ENCODE measurements around the gene NTRK3.
"Not testable (repeated sequence)": the region's sequence is repeated elsewhere in the genome, so short reads cannot be mapped to it uniquely, and the experiment has no call there.

NTRK3 gene

DNA sequence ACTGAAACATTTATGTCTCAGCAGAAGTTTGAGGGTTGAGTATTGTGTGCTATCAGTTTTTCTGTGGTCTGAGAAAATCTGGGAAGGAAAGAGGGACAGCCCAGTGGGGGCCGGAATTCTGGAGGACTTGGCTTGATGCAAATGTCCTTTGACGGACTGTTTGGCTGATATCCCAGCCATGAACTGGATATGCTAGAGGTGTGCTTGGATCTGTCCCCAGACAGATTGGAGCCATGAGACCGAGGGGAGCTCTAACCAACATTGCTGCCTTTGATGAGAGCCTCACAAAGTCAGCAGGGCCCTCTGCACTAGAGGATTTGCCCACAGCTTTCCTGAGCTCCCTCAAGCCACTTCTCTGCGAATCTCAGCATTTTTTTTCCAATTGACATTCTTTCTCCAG, 405.6 kb downstream of the NTRK3 start:
- WGBS, 2 experiments, result 72 to 76% methylated on average over 4 of the region's 4 CpGs
- Histone ChIP-seq H3K9me3 (ENCODE audit: control insufficient read depth, low read length) (no peaks in the 10 kb centered on the region), H3K36me3 (ENCODE audit: control insufficient read depth, insufficient read depth, low read length) (no peaks in the 10 kb centered on the region), H3K27me3 (ENCODE audit: control insufficient read depth, insufficient read depth, low read length, poor library complexity, severe bottlenecking) (no peaks in the 10 kb centered on the region), H3K4me1 (ENCODE audit: control insufficient read depth, insufficient read depth, low read length) (no peaks in the 10 kb centered on the region), H3K27ac (ENCODE audit: insufficient read depth, low read depth, low read length, poor library complexity, severe bottlenecking) (no peak overlapping the region), H3K4me3 (ENCODE audit: insufficient read depth, low read depth, low read length) (no peak overlapping the region)

DNA sequence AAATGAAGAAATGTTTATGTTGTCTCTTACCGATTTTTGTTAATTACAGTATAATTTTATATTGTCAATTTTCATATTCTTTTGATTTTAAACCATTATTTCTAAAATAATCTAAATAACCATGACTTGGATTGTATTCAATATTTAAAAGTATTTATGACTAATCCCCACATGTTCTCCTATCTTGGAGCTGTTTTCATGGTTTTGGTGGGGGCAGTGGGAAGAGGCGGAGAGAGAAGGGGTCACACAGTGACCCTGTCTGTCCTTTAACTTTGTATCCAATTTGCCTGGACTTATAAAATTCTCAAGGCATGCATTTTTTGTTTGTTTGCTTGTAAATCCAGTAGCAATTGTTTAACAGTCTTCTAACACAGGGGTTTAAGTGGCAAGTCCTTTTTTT, 407.4 kb downstream of the NTRK3 start:
- no peaks in the 10 kb centered on the region for H3K27me3 ChIP-seq (ENCODE audit: control insufficient read depth, insufficient read depth, low read length, poor library complexity, severe bottlenecking)
- H3K36me3 ChIP-seq (ENCODE audit: control insufficient read depth, insufficient read depth, low read length), result no peaks in the 10 kb centered on the region
- H3K27ac ChIP-seq (ENCODE audit: insufficient read depth, low read depth, low read length, poor library complexity, severe bottlenecking), result no peak overlapping the region
- no peaks in the 10 kb centered on the region for H3K4me1 ChIP-seq (ENCODE audit: control insufficient read depth, insufficient read depth, low read length)
- no peak overlapping the region for H3K4me3 ChIP-seq (ENCODE audit: insufficient read depth, low read depth, low read length)
- no peaks in the 10 kb centered on the region for H3K9me3 ChIP-seq (ENCODE audit: control insufficient read depth, low read length)
- WGBS, 2 experiments, result 100% methylated on average over 1 of the region's 2 CpGs

DNA sequence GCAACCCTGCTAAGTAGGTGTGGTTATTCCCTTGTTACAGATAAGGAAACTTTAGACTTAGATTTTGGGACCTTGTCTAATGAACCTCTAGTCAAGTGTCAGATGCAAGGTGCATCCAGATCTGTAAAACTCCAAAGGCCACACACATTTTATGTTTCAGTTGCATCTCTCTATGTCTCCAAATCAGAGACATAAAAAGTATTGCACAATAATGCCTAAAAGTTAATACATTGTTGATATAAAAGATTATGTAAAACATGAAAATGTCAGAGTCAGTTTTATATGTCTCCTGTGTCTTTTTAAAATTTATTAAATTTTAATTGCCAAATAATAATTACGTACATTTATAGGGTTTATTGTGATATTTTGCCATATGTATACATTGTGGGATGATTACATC, 408.5 kb downstream of the NTRK3 start:
- WGBS, 2 experiments, result no CpG with 5 or more reads among the region's 1 CpG
- Histone ChIP-seq H3K36me3 (ENCODE audit: control insufficient read depth, insufficient read depth, low read length) (no peaks in the 10 kb centered on the region), H3K9me3 (ENCODE audit: control insufficient read depth, low read length) (no peaks in the 10 kb centered on the region), H3K27me3 (ENCODE audit: control insufficient read depth, insufficient read depth, low read length, poor library complexity, severe bottlenecking) (no peaks in the 10 kb centered on the region), H3K4me1 (ENCODE audit: control insufficient read depth, insufficient read depth, low read length) (no peaks in the 10 kb centered on the region), H3K27ac (ENCODE audit: insufficient read depth, low read depth, low read length, poor library complexity, severe bottlenecking) (no peak overlapping the region), H3K4me3 (ENCODE audit: insufficient read depth, low read depth, low read length) (no peak overlapping the region)

DNA sequence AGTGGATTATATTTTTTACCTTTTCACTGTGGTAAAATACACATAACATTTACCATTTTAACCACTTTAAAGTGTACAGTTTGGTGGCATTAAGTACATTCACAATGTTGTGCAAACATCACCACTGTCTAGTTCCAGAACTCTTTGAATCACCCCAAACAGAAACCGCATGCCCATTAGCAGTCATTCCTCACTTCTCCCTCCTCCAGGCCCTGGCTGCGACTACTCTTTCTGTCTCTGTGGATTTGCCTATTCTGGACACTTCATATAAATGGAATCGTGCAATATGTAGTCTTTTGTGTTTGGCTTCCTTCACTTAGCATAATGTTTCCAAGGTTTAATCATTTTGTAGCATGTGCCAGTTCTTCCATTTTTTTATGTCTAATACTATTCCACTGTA, 409.8 kb downstream of the NTRK3 start:
- H3K9me3 ChIP-seq (ENCODE audit: control insufficient read depth, low read length), result no peaks in the 10 kb centered on the region
- H3K36me3 ChIP-seq (ENCODE audit: control insufficient read depth, insufficient read depth, low read length), result no peaks in the 10 kb centered on the region
- H3K4me3 ChIP-seq (ENCODE audit: insufficient read depth, low read depth, low read length), result no peak overlapping the region
- H3K27ac ChIP-seq (ENCODE audit: insufficient read depth, low read depth, low read length, poor library complexity, severe bottlenecking), result no peak overlapping the region
- WGBS, 2 experiments, result 92 to 93% methylated on average over 2 to 3 of the region's 3 CpGs
- H3K27me3 ChIP-seq (ENCODE audit: control insufficient read depth, insufficient read depth, low read length, poor library complexity, severe bottlenecking), result no peaks in the 10 kb centered on the region
- no peaks in the 10 kb centered on the region for H3K4me1 ChIP-seq (ENCODE audit: control insufficient read depth, insufficient read depth, low read length)

- no peaks in the 10 kb centered on the region for H3K27me3 ChIP-seq (ENCODE audit: control insufficient read depth, insufficient read depth, low read length, poor library complexity, severe bottlenecking)
- H3K9me3 ChIP-seq (ENCODE audit: control insufficient read depth, low read length), result no peaks in the 10 kb centered on the region
- WGBS, 2 experiments, result 92 to 95% methylated on average over 3 of the region's 3 CpGs
- H3K4me1 ChIP-seq (ENCODE audit: control insufficient read depth, insufficient read depth, low read length), result no peaks in the 10 kb centered on the region
- no peaks in the 10 kb centered on the region for H3K36me3 ChIP-seq (ENCODE audit: control insufficient read depth, insufficient read depth, low read length)
- H3K4me3 ChIP-seq (ENCODE audit: insufficient read depth, low read depth, low read length), result no peak overlapping the region
- H3K27ac ChIP-seq (ENCODE audit: insufficient read depth, low read depth, low read length, poor library complexity, severe bottlenecking), result no peak overlapping the region
Observed at GRCh38 chr15:87843312-87843711, 413.2 kb downstream of the NTRK3 start.

DNA sequence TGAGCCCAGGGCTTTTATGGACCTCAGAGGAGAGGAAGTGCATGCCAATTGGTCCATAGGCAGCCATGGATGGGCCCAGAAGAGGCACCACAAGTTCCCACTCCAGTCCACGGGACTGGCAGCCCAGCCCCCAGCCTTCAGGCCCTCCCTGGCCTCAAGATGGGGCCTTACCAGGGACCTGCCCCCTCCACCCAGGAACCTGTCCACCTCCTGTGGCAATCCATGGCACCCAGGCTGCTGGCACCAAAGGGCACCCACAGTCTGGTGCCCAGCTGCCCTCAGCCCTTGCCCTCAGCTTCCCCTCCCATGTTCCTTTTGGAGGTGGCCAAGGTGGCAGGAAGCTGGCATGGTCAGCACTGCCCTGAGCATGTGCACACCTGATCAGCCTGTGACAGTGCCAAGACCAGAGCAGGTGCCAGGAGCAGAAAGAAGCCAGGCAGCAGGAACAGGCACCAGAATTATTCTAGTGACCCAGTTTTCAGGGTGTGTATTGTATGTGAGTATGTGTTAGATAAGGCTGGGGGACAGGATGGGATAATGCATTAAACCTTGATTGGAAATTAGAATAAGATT, 415.0 kb downstream of the NTRK3 start:
- H3K27ac ChIP-seq (ENCODE audit: insufficient read depth, low read depth, low read length, poor library complexity, severe bottlenecking), result no peak overlapping the region
- H3K4me3 ChIP-seq (ENCODE audit: insufficient read depth, low read depth, low read length), result no peak overlapping the region
- H3K4me1 ChIP-seq (ENCODE audit: control insufficient read depth, insufficient read depth, low read length), result no peaks in the 10 kb centered on the region
- 77 to 79% methylated on average over 1 of the region's 1 CpG for WGBS, 2 experiments
- no peaks in the 10 kb centered on the region for H3K36me3 ChIP-seq (ENCODE audit: control insufficient read depth, insufficient read depth, low read length)
- H3K9me3 ChIP-seq (ENCODE audit: control insufficient read depth, low read length), result no peaks in the 10 kb centered on the region
- no peaks in the 10 kb centered on the region for H3K27me3 ChIP-seq (ENCODE audit: control insufficient read depth, insufficient read depth, low read length, poor library complexity, severe bottlenecking)

- H3K4me1 ChIP-seq (ENCODE audit: control insufficient read depth, insufficient read depth, low read length); H3K4me3 ChIP-seq (ENCODE audit: insufficient read depth, low read depth, low read length); H3K27ac ChIP-seq (ENCODE audit: insufficient read depth, low read depth, low read length, poor library complexity, severe bottlenecking); H3K9me3 ChIP-seq (ENCODE audit: control insufficient read depth, low read length); H3K27me3 ChIP-seq (ENCODE audit: control insufficient read depth, insufficient read depth, low read length, poor library complexity, severe bottlenecking); H3K36me3 ChIP-seq (ENCODE audit: control insufficient read depth, insufficient read depth, low read length): not testable (repeated sequence)
- whole genome bisulfite sequencing, 2 experiments, result 88 to 95% methylated on average over 1 to 2 of the region's 2 CpGs
Observed at GRCh38 chr15:87835830-87836229, 420.7 kb downstream of the NTRK3 start.

DNA sequence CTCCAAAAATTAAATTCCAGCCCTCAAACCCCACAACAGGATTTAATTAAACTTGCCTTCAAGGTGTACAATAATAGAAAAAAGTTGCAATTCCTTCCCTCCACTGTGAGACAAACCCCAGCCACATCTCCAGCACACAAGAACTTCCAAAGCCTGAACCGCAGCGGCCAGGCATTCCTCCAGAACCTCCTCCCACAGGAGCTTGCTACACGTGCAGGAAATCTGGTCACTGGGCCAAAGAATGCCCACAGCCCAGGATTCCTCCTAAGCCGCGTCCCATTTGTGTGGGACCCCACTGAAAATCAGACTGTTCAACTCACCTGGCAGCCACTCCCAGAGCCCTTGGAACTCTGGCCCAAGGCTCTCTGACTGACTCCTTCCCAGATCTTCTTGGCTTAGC, 423.2 kb downstream of the NTRK3 start:
- WGBS, 2 experiments, result 88 to 90% methylated on average over 5 of the region's 5 CpGs
- not testable (repeated sequence) for H3K36me3 ChIP-seq (ENCODE audit: control insufficient read depth, insufficient read depth, low read length); H3K4me3 ChIP-seq (ENCODE audit: insufficient read depth, low read depth, low read length)

DNA sequence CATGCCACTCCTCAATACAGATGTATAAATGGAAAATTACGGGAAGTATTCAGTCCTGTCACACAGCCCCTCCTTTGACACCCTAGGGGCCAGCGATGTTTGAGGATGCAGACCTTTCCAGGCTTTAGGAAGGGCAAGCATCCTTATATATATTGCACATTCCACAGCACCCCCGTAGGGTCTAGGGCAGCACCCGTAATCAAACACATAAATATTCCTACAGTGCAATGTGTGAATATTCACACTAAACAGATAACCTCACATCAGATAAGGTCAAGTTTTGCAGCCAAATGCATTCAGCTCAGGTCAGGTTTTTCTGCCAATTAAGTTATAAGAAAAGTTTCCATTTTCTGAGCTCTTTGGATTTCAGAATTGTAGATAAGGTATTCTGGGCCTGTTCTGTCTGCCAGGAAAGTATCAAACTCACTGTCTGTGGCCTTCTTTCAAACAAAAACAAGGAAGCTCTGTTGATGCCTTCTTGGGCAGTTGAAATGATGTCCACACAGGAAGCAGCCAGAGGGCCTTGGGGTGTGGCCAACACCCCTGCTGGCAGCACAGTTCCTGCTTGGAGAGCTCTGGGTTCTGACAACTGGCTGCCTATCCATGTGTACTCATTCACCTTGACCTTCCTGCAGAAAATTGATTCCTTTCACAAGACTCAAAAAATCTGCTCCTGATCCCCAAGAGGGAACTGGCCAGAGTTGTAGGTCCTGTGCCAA, 427.0 kb downstream of the NTRK3 start:
- 93 to 94% methylated on average over 4 of the region's 4 CpGs for WGBS, 2 experiments
- H3K27ac ChIP-seq (ENCODE audit: insufficient read depth, low read depth, low read length, poor library complexity, severe bottlenecking), result no peak overlapping the region
- H3K4me1 ChIP-seq (ENCODE audit: control insufficient read depth, insufficient read depth, low read length), result peaks cover 14% of the 10 kb centered on the region
- H3K4me3 ChIP-seq (ENCODE audit: insufficient read depth, low read depth, low read length), result no peak overlapping the region
- H3K36me3 ChIP-seq (ENCODE audit: control insufficient read depth, insufficient read depth, low read length), result no peaks in the 10 kb centered on the region
- no peaks in the 10 kb centered on the region for H3K9me3 ChIP-seq (ENCODE audit: control insufficient read depth, low read length)
- H3K27me3 ChIP-seq (ENCODE audit: control insufficient read depth, insufficient read depth, low read length, poor library complexity, severe bottlenecking), result no peaks in the 10 kb centered on the region

More for the DNA sequence above, 423.2 kb downstream of the NTRK3 start:
- H3K27me3 ChIP-seq (ENCODE audit: control insufficient read depth, insufficient read depth, low read length, poor library complexity, severe bottlenecking); H3K9me3 ChIP-seq (ENCODE audit: control insufficient read depth, low read length); H3K27ac ChIP-seq (ENCODE audit: insufficient read depth, low read depth, low read length, poor library complexity, severe bottlenecking); H3K4me1 ChIP-seq (ENCODE audit: control insufficient read depth, insufficient read depth, low read length): not testable (repeated sequence)

DNA sequence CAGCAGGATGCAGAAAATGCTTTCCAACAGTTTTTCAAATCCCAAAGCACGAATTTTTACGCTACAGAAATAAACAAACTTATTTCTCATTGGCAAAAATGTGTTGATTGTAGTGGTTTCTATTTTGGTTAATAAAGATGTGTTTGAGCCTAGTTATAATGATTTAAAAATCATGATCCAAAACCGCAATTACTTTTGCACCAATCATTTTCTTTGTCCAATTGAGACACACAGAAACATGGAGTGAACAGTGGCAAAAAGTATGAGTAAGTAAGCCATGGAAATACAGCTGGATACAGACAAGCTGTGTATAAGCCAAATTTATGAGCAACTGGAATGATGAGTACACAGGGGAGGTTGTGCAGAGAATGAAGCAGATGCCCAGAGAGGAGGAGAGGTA, 427.9 kb downstream of the NTRK3 start:
- peaks cover under 1% of the 10 kb centered on the region for H3K27me3 ChIP-seq (ENCODE audit: control insufficient read depth, insufficient read depth, low read length, poor library complexity, severe bottlenecking)
- no peaks in the 10 kb centered on the region for H3K36me3 ChIP-seq (ENCODE audit: control insufficient read depth, insufficient read depth, low read length)
- no peak overlapping the region for H3K4me3 ChIP-seq (ENCODE audit: insufficient read depth, low read depth, low read length)
- WGBS, 2 experiments, result 96% methylated on average over 3 of the region's 3 CpGs; no CpG with 5 or more reads in 1 of the 2 experiments
- H3K27ac ChIP-seq (ENCODE audit: insufficient read depth, low read depth, low read length, poor library complexity, severe bottlenecking), result no peak overlapping the region
- H3K4me1 ChIP-seq (ENCODE audit: control insufficient read depth, insufficient read depth, low read length), result peaks cover 14% of the 10 kb centered on the region
- H3K9me3 ChIP-seq (ENCODE audit: control insufficient read depth, low read length), result no peaks in the 10 kb centered on the region
